Stimulated activated naive B cell treated with anti-CD40 and anti-IgM and Interleukin-4, amounts not matched to agents 10 μg/mL and 1 μg/mL and 100 μg/mL, for 72 hours (primary cell): ENCODE measurements around the gene CELF3.
"Not testable (repeated sequence)": the region's sequence is repeated elsewhere in the genome, so short reads cannot be mapped to it uniquely, and the experiment has no call there.

ENCODE experiments used
- ATAC-seq, 2 donors: fragments of 150-1000 bp; cut with Tn5 transposase; replicated peaks; 2 replicates each; pipeline ENCODE4 v1.10.0; 2021; ENCODE audit warnings: moderate library complexity in 1 of 2
- DNase-seq: peaks from one replicate; pipeline ENCODE4 v3.0.0; 2021
- H3K27ac Mint-ChIP-seq: one replicate; pipeline ENCODE4 v1.8.0; 2022; ENCODE audit warnings: mild to moderate bottlenecking, mixed read lengths
- H3K27me3 Mint-ChIP-seq, 2 donors: one replicate each; pipeline ENCODE4 v1.8.0; 2022; ENCODE audit warnings: mixed read lengths in 2 of 2
- H3K36me3 Mint-ChIP-seq, 2 donors: one replicate each; pipeline ENCODE4 v1.8.0; 2022; ENCODE audit warnings: mixed read lengths in 2 of 2, mild to moderate bottlenecking in 1 of 2
- H3K4me1 Mint-ChIP-seq, 2 donors: one replicate each; pipeline ENCODE4 v1.8.0; 2022; ENCODE audit warnings: mixed read lengths in 2 of 2, mild to moderate bottlenecking in 1 of 2
- H3K4me3 Mint-ChIP-seq, 2 donors: one replicate each; pipeline ENCODE4 v1.8.0; 2022; ENCODE audit warnings: mild to moderate bottlenecking in 2 of 2, mixed read lengths in 2 of 2, moderate library complexity in 1 of 2
- H3K9me3 Mint-ChIP-seq, 2 donors: one replicate each; pipeline ENCODE4 v1.8.0; 2022; ENCODE audit warnings: mixed read lengths in 2 of 2, mild to moderate bottlenecking in 1 of 2

The CELF3 gene

GRCh38 chr1:151716771-151717631 is at the start of gene CELF3:
Gene CELF3 (minus strand): TSS chr1:151716803. CDS start chr1:151716020, 783 bp downstream.
- H3K27ac Mint-ChIP-seq = no peak within 1 kb of the TSS
- DNase-seq = no peak
- H3K4me1 Mint-ChIP-seq = peaks cover 22 to 36% of the 10 kb centered on the region in 2 donors

GRCh38 chr1:151763990-151764389 is 47.4 kb upstream of the CELF3 start:
- Mint-ChIP-seq H3K4me3 (peak overlapping the region; percentile 96 to 99), H3K36me3 (peaks cover 24 to 27% of the 10 kb centered on the region in 2 donors), H3K4me1 (peaks cover 8 to 30% of the 10 kb centered on the region in 2 donors), H3K9me3 (no peaks in the 10 kb centered on the region), H3K27me3 (peaks cover 0 to 3% of the 10 kb centered on the region in 2 donors), H3K27ac (peak overlapping the region; percentile 98)
- ATAC-seq = no peak
- DNase-seq = no peak

More at GRCh38 chr1:151716771-151717631, at the start of gene CELF3:
- no peaks in the 10 kb centered on the region for H3K9me3 Mint-ChIP-seq
- peaks cover 71 to 79% of the 10 kb centered on the region in 2 donors for H3K27me3 Mint-ChIP-seq
- no peak for ATAC-seq
- peak within 1 kb of the TSS; percentile 43 to 69 for H3K4me3 Mint-ChIP-seq
- H3K36me3 Mint-ChIP-seq = no peaks in the 10 kb centered on the region

- H3K4me1 Mint-ChIP-seq = peaks cover 8 to 30% of the 10 kb centered on the region in 2 donors
- DNase-seq = peak; percentile 87
- no peaks in the 10 kb centered on the region for H3K9me3 Mint-ChIP-seq
- peaks cover 24 to 27% of the 10 kb centered on the region in 2 donors for H3K36me3 Mint-ChIP-seq
- peak; percentile 99 to 100 for ATAC-seq
- H3K27ac Mint-ChIP-seq = peak within 1 kb of the TSS; percentile 98
- H3K4me3 Mint-ChIP-seq = peak within 1 kb of the TSS; percentile 96 to 99
- peaks cover 0 to 3% of the 10 kb centered on the region in 2 donors for H3K27me3 Mint-ChIP-seq
These were observed 46.6 kb upstream of the CELF3 start, which contains the start of gene MRPL9 for GRCh38 chr1:151762941-151763921. Gene MRPL9 (minus strand): TSS chr1:151763496. CDS start chr1:151763479, 17 bp downstream.

- Mint-ChIP-seq H3K9me3 (no peaks in the 10 kb centered on the region), H3K4me1 (peaks cover 9 to 30% of the 10 kb centered on the region in 2 donors), H3K27ac (no peak overlapping the region), H3K27me3 (no peaks in the 10 kb centered on the region), H3K4me3 (no peak overlapping the region), H3K36me3 (peaks cover 34 to 42% of the 10 kb centered on the region in 2 donors)
- ATAC-seq (no peak), DNase-seq (no peak)
These were observed 44.2 kb upstream of the CELF3 start for GRCh38 chr1:151760597-151761385.

GRCh38 chr1:151759241-151759640 is 42.6 kb upstream of the CELF3 start:
- Mint-ChIP-seq H3K27me3 (no peaks in the 10 kb centered on the region), H3K4me3 (no peak overlapping the region), H3K27ac (no peak overlapping the region), H3K36me3 (peaks cover 39 to 48% of the 10 kb centered on the region in 2 donors), H3K9me3 (no peaks in the 10 kb centered on the region), H3K4me1 (peaks cover 7 to 28% of the 10 kb centered on the region in 2 donors)
- ATAC-seq (no peak), DNase-seq (no peak)

GRCh38 chr1:151756291-151756690 is 39.7 kb upstream of the CELF3 start:
- ATAC-seq (no peak), DNase-seq (no peak)
- Mint-ChIP-seq H3K4me3 (no peak overlapping the region), H3K27ac (peak overlapping the region; percentile 38), H3K36me3 (peaks cover 37 to 46% of the 10 kb centered on the region in 2 donors), H3K9me3 (no peaks in the 10 kb centered on the region), H3K27me3 (peaks cover 9 to 10% of the 10 kb centered on the region in 2 donors), H3K4me1 (peaks cover under 1 to 1% of the 10 kb centered on the region in 2 donors)

- no peak overlapping the region for H3K4me3 Mint-ChIP-seq
- ATAC-seq (no peak), DNase-seq (no peak)
- H3K4me1 Mint-ChIP-seq = no peaks in the 10 kb centered on the region
- peaks cover 5% of the 10 kb centered on the region in 2 donors for H3K36me3 Mint-ChIP-seq
- peaks cover 0 to 16% of the 10 kb centered on the region in 2 donors for H3K27me3 Mint-ChIP-seq
- H3K27ac Mint-ChIP-seq = no peak overlapping the region
- peaks cover 12 to 13% of the 10 kb centered on the region in 2 donors for H3K9me3 Mint-ChIP-seq
These were observed 24.9 kb upstream of the CELF3 start for GRCh38 chr1:151741516-151741915.

- peaks cover 13 to 14% of the 10 kb centered on the region in 2 donors for H3K9me3 Mint-ChIP-seq
- H3K36me3 Mint-ChIP-seq = peaks cover 5 to 6% of the 10 kb centered on the region in 2 donors
- H3K27ac Mint-ChIP-seq = no peak overlapping the region
- peaks cover 0 to 15% of the 10 kb centered on the region in 2 donors for H3K27me3 Mint-ChIP-seq
- peaks cover 0 to 2% of the 10 kb centered on the region in 2 donors for H3K4me1 Mint-ChIP-seq
- DNase-seq = no peak
- H3K4me3 Mint-ChIP-seq = no peak overlapping the region
- ATAC-seq = no peak
These were observed 23.2 kb upstream of the CELF3 start for GRCh38 chr1:151739590-151740355.

GRCh38 chr1:151737479-151737878 is 20.9 kb upstream of the CELF3 start:
- ATAC-seq (no peak), DNase-seq (no peak)
- Mint-ChIP-seq H3K4me3 (no peak overlapping the region), H3K4me1 (peaks cover 0 to 2% of the 10 kb centered on the region in 2 donors), H3K27me3 (peaks cover 8 to 24% of the 10 kb centered on the region in 2 donors), H3K9me3 (peaks cover 13 to 14% of the 10 kb centered on the region in 2 donors), H3K36me3 (peaks cover 5 to 6% of the 10 kb centered on the region in 2 donors), H3K27ac (no peak overlapping the region)

GRCh38 chr1:151737026-151737425 is 20.4 kb upstream of the CELF3 start:
- no peak for ATAC-seq
- DNase-seq = no peak
- H3K9me3 Mint-ChIP-seq = peaks cover 13 to 14% of the 10 kb centered on the region in 2 donors
- peaks cover 12 to 28% of the 10 kb centered on the region in 2 donors for H3K27me3 Mint-ChIP-seq
- H3K27ac Mint-ChIP-seq = no peak overlapping the region
- peaks cover 0 to 2% of the 10 kb centered on the region in 2 donors for H3K4me1 Mint-ChIP-seq
- H3K36me3 Mint-ChIP-seq = peaks cover 5 to 6% of the 10 kb centered on the region in 2 donors
- no peak overlapping the region for H3K4me3 Mint-ChIP-seq

- not testable (repeated sequence) for H3K4me1 Mint-ChIP-seq, DNase-seq, H3K4me3 Mint-ChIP-seq, H3K27ac Mint-ChIP-seq, ATAC-seq, H3K36me3 Mint-ChIP-seq
- peaks cover 13 to 14% of the 10 kb centered on the region in 2 donors for H3K9me3 Mint-ChIP-seq
- peaks cover 25 to 44% of the 10 kb centered on the region in 2 donors for H3K27me3 Mint-ChIP-seq
These were observed 17.4 kb upstream of the CELF3 start for GRCh38 chr1:151733995-151734394.

GRCh38 chr1:151733126-151733525 is 16.5 kb upstream of the CELF3 start:
- peaks cover 5 to 6% of the 10 kb centered on the region in 2 donors for H3K36me3 Mint-ChIP-seq
- peaks cover 9 to 11% of the 10 kb centered on the region in 2 donors for H3K9me3 Mint-ChIP-seq
- peaks cover 30 to 51% of the 10 kb centered on the region in 2 donors for H3K27me3 Mint-ChIP-seq
- ATAC-seq = no peak
- H3K27ac Mint-ChIP-seq = no peak overlapping the region
- peaks cover 0 to 2% of the 10 kb centered on the region in 2 donors for H3K4me1 Mint-ChIP-seq
- DNase-seq = no peak
- no peak overlapping the region for H3K4me3 Mint-ChIP-seq

- DNase-seq (no peak), ATAC-seq (no peak)
- Mint-ChIP-seq H3K27ac (no peak overlapping the region), H3K27me3 (peaks cover 39 to 69% of the 10 kb centered on the region in 2 donors), H3K4me3 (no peak overlapping the region), H3K4me1 (peaks cover 0 to under 1% of the 10 kb centered on the region in 2 donors), H3K9me3 (no peaks in the 10 kb centered on the region), H3K36me3 (no peaks in the 10 kb centered on the region)
These were observed 13.3 kb upstream of the CELF3 start for GRCh38 chr1:151729966-151730291.
